Measurements from ENCODE around the gene PLK5.
"Not testable (repeated sequence)": the region's sequence is repeated elsewhere in the genome, so short reads cannot be mapped to it uniquely, and the experiment has no call there.

PLK5 gene

DNA sequence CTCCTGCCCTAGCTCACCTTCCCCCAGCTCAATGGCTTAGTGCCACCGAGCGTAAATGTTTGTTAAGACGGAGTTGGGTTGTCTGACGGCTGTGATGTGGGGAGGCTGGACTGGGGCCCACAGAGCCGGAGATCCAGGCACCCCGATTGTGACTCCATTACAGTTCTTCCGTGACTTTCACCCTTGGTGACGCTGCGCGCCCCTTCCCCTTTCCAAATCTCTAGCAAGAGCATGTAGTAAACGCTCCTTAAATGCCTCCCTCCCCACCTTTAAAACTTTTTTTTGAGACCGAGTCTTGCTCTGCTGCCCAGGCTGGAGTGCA, 32.1 kb upstream of the PLK5 start:
- no peak for DNase-seq

GRCh38 chr19:1492474-1493006, 31.3 kb upstream of the PLK5 start:
- DNase-seq: no peak

DNA sequence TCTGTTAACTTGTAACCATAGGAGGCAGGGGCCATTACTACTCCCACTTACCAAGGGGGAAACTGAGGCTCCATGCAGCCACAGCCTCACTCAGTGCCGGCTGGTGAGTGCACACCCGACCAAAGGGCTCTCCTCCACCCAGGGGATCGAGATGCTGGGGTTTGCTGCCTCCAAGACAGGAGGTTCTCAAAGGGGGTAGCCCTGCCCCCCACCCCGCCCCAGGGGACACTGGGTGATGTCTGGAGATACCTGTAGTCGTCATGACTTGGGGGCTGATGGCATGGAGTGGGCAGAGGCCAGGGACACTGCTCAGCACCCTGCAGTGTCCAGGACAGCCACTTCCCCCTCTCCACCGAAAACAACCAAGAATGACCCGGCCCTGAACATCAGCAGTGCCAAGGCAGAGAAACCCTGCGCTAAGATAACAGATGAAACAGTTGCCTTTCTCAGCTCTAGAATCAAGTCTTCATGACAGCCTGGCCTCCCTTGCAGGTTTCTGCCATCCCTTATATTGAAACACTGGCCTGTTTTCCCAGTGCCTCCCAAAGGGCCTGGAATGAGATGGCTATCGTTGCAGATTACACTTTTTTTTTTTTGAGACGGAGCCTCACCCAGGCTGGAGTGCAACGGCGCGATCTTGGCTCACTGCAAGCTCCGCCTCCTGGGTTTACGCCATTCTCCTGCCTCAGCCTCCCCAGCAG, 29.6 kb upstream of the PLK5 start:
- no peak for DNase-seq

- DNase-seq: no peak
These were observed 28.7 kb upstream of the PLK5 start for GRCh38 chr19:1495051-1495798.

GRCh38 chr19:1495799-1496713, 27.8 kb upstream of the PLK5 start:
- no peak for DNase-seq

DNA sequence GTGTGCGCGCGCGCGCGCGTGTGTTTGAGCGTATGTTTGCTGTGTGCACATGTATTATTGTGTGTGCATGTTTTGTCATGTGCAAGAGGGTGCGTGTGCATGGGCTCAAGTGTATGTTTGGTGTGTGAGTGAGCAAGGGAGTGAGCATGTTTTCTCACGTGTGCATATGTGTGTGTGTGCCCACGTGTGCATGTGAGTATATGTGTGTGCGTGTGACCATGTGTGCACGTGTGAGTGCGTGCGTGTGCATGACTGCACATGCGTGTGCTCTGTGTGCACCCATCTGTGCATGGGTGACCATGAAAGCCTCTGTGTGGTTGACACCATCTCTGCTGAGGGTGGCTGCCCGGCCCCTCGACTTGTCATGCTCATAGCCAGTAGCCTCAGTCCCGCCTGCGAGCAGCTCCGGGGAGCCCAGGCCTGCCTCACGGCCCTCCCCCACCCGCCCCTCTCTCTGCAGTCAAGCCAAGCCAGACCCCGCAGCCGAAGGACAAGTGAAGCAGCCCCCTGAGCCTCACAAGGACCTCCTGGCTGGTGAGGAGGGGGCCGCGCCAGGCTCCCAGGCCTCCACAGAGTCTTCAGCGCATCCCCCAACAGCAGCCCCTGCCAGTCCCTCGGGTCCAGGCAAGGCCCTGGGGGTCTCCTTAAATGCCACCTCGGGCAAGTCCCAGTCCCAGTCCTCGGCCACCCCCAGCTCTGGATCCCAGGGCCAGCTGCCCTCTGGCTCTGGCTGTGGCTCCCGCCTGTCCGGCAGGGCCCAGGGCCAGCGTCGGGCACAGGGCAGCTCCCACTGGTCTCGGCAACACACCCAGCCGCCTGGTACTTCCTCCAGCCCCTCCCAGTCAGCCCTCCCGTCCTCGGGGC, 26.9 kb upstream of the PLK5 start:
- DNase-seq: no peak

- no peak for DNase-seq
These were observed 26.2 kb upstream of the PLK5 start for GRCh38 chr19:1497578-1498235.

DNA sequence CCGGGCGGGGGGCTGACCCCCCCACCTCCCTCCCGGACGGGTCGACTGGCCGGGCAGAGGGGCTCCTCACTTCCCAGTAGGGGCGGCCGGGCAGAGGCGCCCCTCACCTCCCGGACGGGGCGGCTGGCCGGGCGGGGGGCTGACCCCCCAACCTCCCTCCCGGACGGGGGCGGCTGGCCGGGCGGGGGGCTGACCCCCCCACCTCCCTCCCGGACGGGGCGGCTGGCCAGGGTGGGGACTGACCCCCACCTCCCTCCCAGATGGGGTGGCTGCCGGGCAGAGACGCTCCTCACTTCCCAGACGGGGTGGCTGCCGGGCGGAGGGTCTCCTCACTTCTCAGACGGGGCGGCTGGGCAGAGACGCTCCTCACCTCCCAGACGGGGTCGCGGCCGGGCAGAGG, 24.6 kb upstream of the PLK5 start:
- not testable (repeated sequence) for DNase-seq

- no peak for DNase-seq
These were observed 22.7 kb upstream of the PLK5 start for GRCh38 chr19:1501200-1501595.

DNA sequence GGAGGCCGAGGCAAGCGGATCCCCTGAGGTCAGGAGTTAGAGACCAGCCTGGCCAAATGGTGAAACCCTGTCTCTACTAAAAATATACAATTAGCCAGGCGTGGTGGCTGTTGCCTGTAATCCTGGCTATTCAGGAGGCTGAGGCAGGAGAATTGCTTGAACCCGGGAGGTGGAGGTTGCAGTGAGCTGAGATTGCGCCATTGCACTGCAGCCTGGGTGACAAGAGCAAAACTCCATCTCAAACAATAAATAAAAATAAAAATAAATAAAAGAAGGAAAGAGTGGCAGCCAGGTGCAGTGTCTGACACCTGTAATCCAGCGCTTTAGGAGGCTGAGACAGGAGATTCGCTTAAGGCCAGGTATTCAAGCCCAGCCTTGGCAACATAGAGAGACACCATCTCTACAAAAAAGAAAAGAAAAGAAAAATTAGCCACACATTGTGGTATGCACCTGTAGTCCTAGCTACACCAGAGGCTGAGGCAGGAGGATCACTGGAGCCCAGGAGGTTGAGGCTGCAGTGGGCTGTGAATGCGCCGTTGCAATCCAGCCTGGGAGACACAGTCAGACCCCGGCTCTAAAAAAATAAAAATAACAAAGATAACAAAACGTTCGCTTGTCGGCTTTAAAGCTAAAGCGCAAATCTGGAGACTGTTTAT, 21.3 kb upstream of the PLK5 start:
- DNase-seq: no peak

DNA sequence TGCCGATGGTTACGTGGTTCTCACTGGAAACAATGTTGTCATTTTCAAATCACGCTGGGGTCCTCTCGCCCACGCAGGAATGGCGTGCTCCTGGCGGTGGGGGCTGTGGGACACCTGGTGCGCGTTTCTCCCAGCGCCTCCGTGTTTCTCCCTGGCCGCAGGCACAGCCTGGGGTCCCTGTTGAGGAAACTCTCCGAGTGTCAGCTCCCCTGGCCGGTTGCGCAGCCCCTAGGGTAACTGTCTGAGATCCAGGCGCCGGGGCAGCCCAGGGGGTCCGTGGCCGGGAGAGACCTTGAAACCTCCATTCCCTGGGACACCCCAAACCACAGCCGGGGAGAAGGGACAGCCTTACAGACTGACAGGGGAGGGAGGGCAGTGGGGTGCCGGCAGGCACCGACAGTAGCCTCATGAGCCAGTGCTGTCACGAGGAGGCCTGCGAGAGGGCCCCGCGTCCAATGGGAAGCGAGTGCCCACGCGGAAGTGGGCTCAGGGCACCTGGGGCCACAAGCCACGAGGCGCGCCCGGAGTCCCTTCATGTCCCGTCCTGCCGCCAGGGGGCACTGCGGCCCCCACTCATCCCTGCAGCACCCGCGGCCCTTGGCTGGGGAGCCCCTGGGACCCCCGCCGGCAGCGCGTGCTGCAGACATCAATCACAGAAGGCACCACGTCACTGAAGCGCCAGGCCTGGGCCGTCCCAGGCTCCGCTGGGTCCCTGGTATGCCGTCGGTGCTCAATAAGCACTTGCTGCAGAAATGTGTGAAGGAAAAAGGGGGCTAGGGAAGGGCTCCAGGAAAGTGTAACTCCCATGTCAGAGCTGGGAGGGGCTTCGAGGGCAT, 20.6 kb upstream of the PLK5 start:
- no peak for DNase-seq

DNA sequence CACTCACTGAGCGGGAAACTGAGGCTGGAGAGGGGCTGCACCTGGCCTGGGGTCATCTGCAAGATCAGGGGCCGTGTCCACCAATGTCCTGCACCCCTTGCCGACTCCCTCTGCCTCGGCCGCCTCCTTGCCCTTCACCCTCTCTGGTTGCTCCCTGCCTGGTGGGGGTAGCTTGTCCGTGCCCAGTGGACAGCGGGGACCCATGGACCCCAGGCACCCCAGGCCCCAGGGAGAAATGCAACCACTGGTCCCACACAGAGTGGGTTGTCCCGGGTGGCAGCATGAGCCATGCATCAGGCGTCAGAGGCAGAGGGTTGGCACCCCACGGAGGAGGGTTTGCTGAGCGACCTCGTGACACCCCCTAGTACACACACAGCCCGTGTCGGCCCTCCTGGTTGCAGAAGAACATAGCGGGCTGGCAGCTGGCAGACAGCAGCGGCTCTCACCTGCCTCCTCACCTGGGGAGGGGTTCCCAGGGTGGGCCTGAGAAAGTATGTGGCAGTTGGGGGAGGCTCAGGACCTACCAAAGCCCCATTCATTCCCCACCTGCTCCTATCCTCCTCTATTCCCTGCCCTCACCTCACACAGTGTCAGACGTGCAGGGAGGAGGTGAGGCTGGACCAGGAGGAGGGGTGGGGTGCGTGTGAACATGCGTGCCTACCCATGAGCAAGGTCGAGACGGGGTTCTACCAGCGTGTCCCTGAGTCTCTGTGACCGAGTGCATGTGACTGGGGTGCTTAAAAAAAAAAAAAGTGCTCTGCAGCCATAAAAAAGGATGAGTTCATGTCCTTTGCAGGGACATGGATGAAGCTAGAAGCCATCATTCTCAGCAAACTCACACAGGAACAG, 19.7 kb upstream of the PLK5 start:
- DNase-seq: no peak

DNA sequence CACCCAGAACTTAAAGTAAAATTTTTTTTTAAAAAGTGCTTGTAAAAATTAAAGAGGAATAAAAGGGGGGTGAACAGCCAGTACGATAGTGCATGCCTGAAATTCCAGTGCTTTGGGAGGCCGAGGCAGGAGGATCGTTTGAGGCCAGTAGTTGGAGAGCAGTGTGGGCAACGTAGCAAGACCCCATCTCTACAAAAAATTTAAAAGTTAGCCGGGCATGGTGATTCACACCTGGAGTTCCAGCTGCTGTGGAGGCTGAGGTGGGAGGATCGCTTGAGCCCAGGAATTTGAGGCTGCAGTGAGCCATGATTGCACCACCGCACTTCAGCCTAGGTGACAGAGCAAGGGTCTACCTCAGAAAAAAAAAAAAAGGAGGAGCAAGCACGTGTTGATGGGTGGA, 18.9 kb upstream of the PLK5 start:
- DNase-seq: no peak

DNA sequence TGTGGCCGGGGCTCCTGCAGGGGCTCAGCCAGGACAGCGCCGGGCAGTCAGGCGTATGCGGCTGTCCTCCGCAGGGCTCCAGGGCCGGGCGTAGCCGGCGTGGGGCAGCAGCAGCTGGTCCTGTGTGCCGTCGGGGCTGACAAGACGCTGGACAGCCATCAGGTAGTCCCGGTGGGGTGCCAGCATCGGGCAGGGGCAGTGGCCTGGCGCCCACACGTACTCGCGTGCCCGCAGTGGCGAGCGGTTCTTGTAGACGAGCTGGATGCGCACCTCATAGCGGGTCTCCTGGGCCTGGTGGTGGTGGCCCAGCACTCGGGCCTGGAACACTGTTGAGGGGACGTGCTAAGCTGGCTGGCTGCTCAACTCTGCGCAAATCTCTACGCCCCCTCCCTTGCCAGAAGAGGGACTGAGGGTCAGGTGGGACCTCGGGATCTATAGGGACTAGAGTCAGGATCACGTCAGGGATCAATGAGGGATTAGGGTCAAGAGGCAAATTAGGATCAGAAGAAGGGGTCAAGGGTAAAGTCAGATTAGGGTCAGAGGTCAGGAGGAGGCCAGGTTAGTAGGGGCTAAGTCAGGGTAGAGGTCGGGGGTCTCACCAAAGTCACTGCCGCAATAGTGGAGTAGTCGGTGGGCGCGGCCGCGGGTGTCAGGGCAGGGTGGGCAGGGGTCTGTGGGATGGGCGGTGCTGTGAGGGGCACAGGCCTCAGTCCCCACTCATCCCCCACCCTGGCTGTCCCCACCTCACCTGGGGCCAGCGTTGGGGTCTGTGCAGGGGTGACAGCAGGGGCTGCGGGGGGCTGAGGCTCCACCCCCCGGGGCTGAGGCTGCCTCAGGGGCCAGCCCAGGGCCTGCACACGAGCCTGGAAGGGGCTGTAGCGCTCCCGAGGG, 17.6 kb upstream of the PLK5 start:
- DNase-seq: no peak

- no peak for DNase-seq
These were observed 16.7 kb upstream of the PLK5 start for GRCh38 chr19:1507192-1507660.

DNA sequence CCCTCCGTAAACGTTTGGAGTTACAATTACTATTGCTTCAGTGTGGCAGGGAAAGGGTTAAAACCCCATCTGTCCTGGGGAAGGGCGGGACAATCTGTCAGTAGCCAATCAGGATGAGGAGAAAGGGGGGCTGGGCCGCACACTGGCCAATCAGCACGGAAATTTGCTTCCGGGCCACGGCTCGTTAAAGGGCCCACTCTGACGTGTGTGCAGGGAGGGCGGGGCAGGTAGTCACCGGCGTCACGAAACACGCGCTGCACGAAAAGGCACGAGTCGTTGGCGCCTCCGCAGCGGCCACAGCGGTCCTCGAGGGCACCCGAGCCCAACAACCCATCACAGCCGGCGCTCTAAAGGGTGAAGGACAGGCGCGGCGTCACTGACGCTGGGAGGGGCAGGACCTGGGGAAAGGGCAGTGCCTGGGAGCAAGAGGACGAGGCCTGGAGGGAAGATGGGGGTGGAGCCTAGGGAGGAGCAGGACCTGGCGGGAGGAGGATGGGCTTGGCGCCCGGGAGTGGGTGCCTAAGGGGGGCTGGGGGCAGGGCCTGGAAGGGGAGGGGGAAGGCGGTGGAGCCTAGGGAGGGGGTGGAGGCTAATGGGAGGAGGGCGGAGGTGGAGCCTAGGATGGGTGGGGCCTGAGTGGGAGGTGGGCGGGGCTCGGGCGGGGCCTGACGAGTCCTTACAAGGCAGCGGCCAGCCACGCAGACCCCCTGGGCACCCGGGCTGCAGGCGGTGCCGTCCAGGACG, 15.9 kb upstream of the PLK5 start:
- DNase-seq: peak; percentile 93

- DNase-seq: no peak
These were observed 15.4 kb upstream of the PLK5 start for GRCh38 chr19:1508507-1508856.

Measured in NCI-H1092 (cell line).